ENCODE results near the gene CATSPERD.

GRCh38 chr19:5714816-5715215, 5.6 kb upstream of the CATSPERD start:
- no peak for TF ChIP-seq CTCF (conservative IDR thresholded peaks at IDR 0.05; ENCODE audit: low read depth, low read length)
- TF ChIP-seq RFX5 (IDR thresholded peaks at IDR 0.05; ENCODE audit: low read depth, low read length): no peak
- no peak for TF ChIP-seq POLR2A (IDR thresholded peaks at IDR 0.05; ENCODE audit: low read depth, low read length)
- no peak for TF ChIP-seq MAZ (IDR thresholded peaks at IDR 0.05; ENCODE audit: borderline replicate concordance, low read depth, low read length)
- TF ChIP-seq RAD21 (IDR thresholded peaks at IDR 0.05; ENCODE audit: low read length): no peak
- no peak for TF ChIP-seq ELK1 (IDR thresholded peaks at IDR 0.05; ENCODE audit: borderline replicate concordance, low read depth, low read length)
